IMR-90 (cell line): Measurements from ENCODE around the gene NBPF3. TPM values are rescaled to one million over a fixed set of nuclear protein-coding genes. Genes with fewer than 3 reads are reported as not detected.

Source experiments
- ATAC-seq: fragments of 200-7000 bp; cut with Tn5 transposase; 2 replicates; pipeline ENCODE4 v1.9.1; 2020; ENCODE audit warnings: low read depth, mild to moderate bottlenecking, moderate library complexity
- BruUV-seq: library from RNA; stranded (reverse); fragments of 400-500 nt; replicated peaks from 2 replicates; lab custom pipeline; 2021; lab: Mats Ljungman, UMichigan
- CTCF ChIA-PET: fragments of 300-600 bp; formaldehyde crosslinking; extraction: SDS; loops from one replicate; lab custom pipeline; 2021; ENCODE audit warnings: antibody characterized with exemption; lab: Yijun Ruan, JAX
- POLR2A ChIA-PET: fragments of 300-600 bp; sonication (Branson Sonifier 250); formaldehyde crosslinking; loops from one replicate; lab custom pipeline; 2022; ENCODE audit warnings: antibody characterized with exemption; ENCODE audit not compliant: unreplicated experiment; lab: Charles Lee
- DNase-seq: peaks from one replicate; pipeline ENCODE4 v3.0.0; 2013
- H2AFZ ChIP-seq: replicated peaks from 2 replicates; pipeline ENCODE3; 2013; ENCODE audit warnings: low read length, mild to moderate bottlenecking; ENCODE audit not compliant: poor library complexity
- H2AK5ac ChIP-seq: 2 replicates; pipeline ENCODE4 v1.6.1; 2013; ENCODE audit warnings: low read depth, low read length, inconsistent platforms
- H2AK9ac ChIP-seq: replicated peaks from 2 replicates; pipeline ENCODE3; 2013; ENCODE audit warnings: mild to moderate bottlenecking, low read depth, low read length, moderate library complexity; ENCODE audit not compliant: poor library complexity
- H2BK120ac ChIP-seq: 2 replicates; pipeline ENCODE4 v1.6.1; 2013; ENCODE audit warnings: low read depth, low read length, inconsistent platforms
- H2BK15ac ChIP-seq: 3 replicates; pipeline ENCODE4 v1.6.1; 2013; ENCODE audit warnings: low read depth, low read length, inconsistent platforms
- H2BK20ac ChIP-seq: 2 replicates; pipeline ENCODE4 v1.6.1; 2013; ENCODE audit warnings: low read depth, mild to moderate bottlenecking, inconsistent platforms, low read length, moderate library complexity
- H2BK5ac ChIP-seq: 2 replicates; pipeline ENCODE4 v1.6.1; 2013; ENCODE audit warnings: mild to moderate bottlenecking, low read depth, low read length, inconsistent platforms; ENCODE audit not compliant: poor library complexity, severe bottlenecking
- H3K14ac ChIP-seq: replicated peaks from 2 replicates; pipeline ENCODE4 v1.6.1; 2013; ENCODE audit warnings: low read depth, low read length, inconsistent platforms
- H3K18ac ChIP-seq: 2 replicates; pipeline ENCODE4 v1.6.1; 2013; ENCODE audit warnings: low read depth, low read length, control low read depth
- H3K23ac ChIP-seq: 2 replicates; pipeline ENCODE4 v1.6.1; 2013; ENCODE audit warnings: low read depth, low read length, inconsistent platforms
- H3K27ac ChIP-seq: 2 replicates; pipeline ENCODE4 v1.5.1; 2013; ENCODE audit warnings: mild to moderate bottlenecking, control low read depth, low read length; ENCODE audit not compliant: insufficient read depth
- H3K27me3 ChIP-seq: 2 replicates; pipeline ENCODE4 v1.6.1; 2013; ENCODE audit warnings: low read length; ENCODE audit not compliant: control insufficient read depth, insufficient read depth
- H3K36me3 ChIP-seq: 2 replicates; pipeline ENCODE4 v1.6.1; 2013; ENCODE audit warnings: low read length, mixed read lengths; ENCODE audit not compliant: control insufficient read depth, insufficient read depth
- H3K4ac ChIP-seq: 2 replicates; pipeline ENCODE4 v1.6.1; 2013; ENCODE audit warnings: low read depth, low read length, inconsistent platforms
- H3K4me1 ChIP-seq: 2 replicates; pipeline ENCODE4 v1.6.1; 2013; ENCODE audit warnings: low read length, mixed read lengths; ENCODE audit not compliant: control insufficient read depth, insufficient read depth
- H3K4me2 ChIP-seq: 2 replicates; pipeline ENCODE4 v1.6.1; 2013; ENCODE audit warnings: low read depth, mild to moderate bottlenecking, control low read depth, low read length, moderate library complexity
- H3K4me3 ChIP-seq: 2 replicates; pipeline ENCODE4 v1.5.1; 2013; ENCODE audit warnings: low read depth, mild to moderate bottlenecking, control low read depth, low read length, moderate library complexity; ENCODE audit not compliant: insufficient read depth
- H3K56ac ChIP-seq: 2 replicates; pipeline ENCODE4 v1.6.1; 2013; ENCODE audit warnings: low read length, inconsistent platforms; ENCODE audit not compliant: insufficient read depth; ENCODE audit errors: extremely low read depth
- H3K79me1 ChIP-seq, 2 experiments: 2 replicates each; pipeline ENCODE4 v1.6.1; 2013; ENCODE audit warnings: low read length in 2 of 2, inconsistent platforms in 1 of 2, low read depth in 1 of 2
- H3K9ac ChIP-seq: 2 replicates; pipeline ENCODE4 v1.6.1; 2013; ENCODE audit warnings: low read depth, low read length, control low read depth
- H3K9me1 ChIP-seq: 2 replicates; pipeline ENCODE4 v1.6.1; 2013; ENCODE audit warnings: low read length, inconsistent platforms; ENCODE audit not compliant: insufficient read depth
- H3K9me3 ChIP-seq: 2 replicates; pipeline ENCODE4 v1.6.1; 2013; ENCODE audit warnings: low read length; ENCODE audit not compliant: control insufficient read depth, insufficient read depth
- H4K20me1 ChIP-seq: 2 replicates; pipeline ENCODE4 v1.6.1; 2013; ENCODE audit warnings: low read length, inconsistent platforms; ENCODE audit not compliant: insufficient read depth
- H4K5ac ChIP-seq: 2 replicates; pipeline ENCODE4 v1.6.1; 2013; ENCODE audit warnings: mild to moderate bottlenecking, low read depth, low read length, control low read depth
- H4K8ac ChIP-seq, 2 experiments: 2 replicates each; pipeline ENCODE4 v1.6.1; 2013; ENCODE audit warnings: low read depth in 2 of 2, low read length in 2 of 2, control low read depth in 1 of 2, inconsistent platforms in 1 of 2
- H4K91ac ChIP-seq: 2 replicates; pipeline ENCODE4 v1.6.1; 2013; ENCODE audit warnings: low read depth, low read length, inconsistent platforms; ENCODE audit not compliant: insufficient read depth
- BHLHE40 ChIP-seq: fragments of 150-350 bp; IDR thresholded peaks from 2 replicates; pipeline ENCODE4 v1.6.1; 2016; ENCODE audit warnings: mild to moderate bottlenecking, low read depth, low read length
- CEBPB ChIP-seq: IDR thresholded peaks from 2 replicates; pipeline ENCODE4 v1.6.1; 2012; ENCODE audit warnings: low read depth, low read length, improper control_type of control experiment
- MAFK ChIP-seq: IDR thresholded peaks from 2 replicates; pipeline ENCODE4 v1.6.1; 2012; ENCODE audit warnings: low read depth, low read length, improper control_type of control experiment
- MAZ ChIP-seq: IDR thresholded peaks from 2 replicates; pipeline ENCODE4 v1.6.1; 2012; ENCODE audit warnings: low read depth, mild to moderate bottlenecking, low read length, improper control_type of control experiment, moderate library complexity, borderline replicate concordance
- MXI1 ChIP-seq: IDR thresholded peaks from 2 replicates; pipeline ENCODE4 v1.6.1; 2012; ENCODE audit warnings: low read depth, mild to moderate bottlenecking, low read length, moderate library complexity, borderline replicate concordance
- RAD21 ChIP-seq: IDR thresholded peaks from 2 replicates; pipeline ENCODE4 v1.6.1; 2012; ENCODE audit warnings: low read length, improper control_type of control experiment
- RCOR1 ChIP-seq: IDR thresholded peaks from 2 replicates; pipeline ENCODE4 v1.6.1; 2012; ENCODE audit warnings: mild to moderate bottlenecking, low read length, improper control_type of control experiment; ENCODE audit not compliant: insufficient replicate concordance
- WGBS, 2 experiments: methylation state at CpG; one replicate each; pipeline versions ENCODE4 v1.1.5 to v1.1.7; 2013; ENCODE audit warnings: missing lambda C conversion rate in 2 of 2; ENCODE audit not compliant: insufficient read length in 1 of 2; ENCODE audit errors: extremely low coverage in 2 of 2; 5-methylcytosine and 5-hydroxymethylcytosine counted together
- dilution Hi-C: fragments of 300-500 bp; cut with HindIII; formaldehyde crosslinking; loops from one replicate; pipeline ENCODE4 v1.14.3; 2018; ENCODE audit warnings: low sequenced_read_pairs; ENCODE audit not compliant: unreplicated experiment
- in situ Hi-C: fragments of 300-500 bp; cut with MboI; formaldehyde crosslinking; loops from 3 replicates; pipeline ENCODE4 v1.14.3; 2019; ENCODE audit warnings: low sequenced_read_pairs, inconsistent platforms, mixed read lengths
- intact Hi-C: fragments of 100-400 bp; cut with micrococcal nuclease; formaldehyde crosslinking; loops from 2 replicates; pipeline ENCODE4 v1.10.0; 2022
- polyA plus RNA-seq, 3 experiments: library from polyadenylated mRNA; depleted of rRNA; stranded (reverse); fragments of >200 nt; gene quantifications; 2 replicates each; pipeline ENCODE4 v1.2.3, GENCODE V29; 2012; ENCODE audit warnings: low replicate concordance in 1 of 3
- total RNA-seq: library from RNA; depleted of rRNA; stranded (reverse); fragments of >200 nt; gene quantifications from 2 replicates; pipeline ENCODE4 v1.2.3, GENCODE V29; 2012

NBPF3 gene
- total and polyA plus RNA-seq, 2 of the 4 experiments (the other 2 are of a cell fraction), result 8.7 to 18.8 TPM

GRCh38 chr1:21523297-21523813 lies 83.4 kb downstream of the NBPF3 start:
- H3K9me3 ChIP-seq, result no peaks in the 10 kb centered on the region
- BruUV-seq, result no TSS peak
- no peak overlapping the region for H2BK15ac ChIP-seq
- no peak overlapping the region for H3K14ac ChIP-seq
- H3K4me1 ChIP-seq, result peaks cover 2% of the 10 kb centered on the region; the same call in 1 of the 2 replicates
- H3K27ac ChIP-seq, result no peak overlapping the region
- no peaks in the 10 kb centered on the region; the same call in 1 of the 2 replicates for H4K20me1 ChIP-seq
- no peak overlapping the region for H3K4me3 ChIP-seq
- dilution Hi-C loops, result no loop called here
- H3K36me3 ChIP-seq, result no peaks in the 10 kb centered on the region
- ChIA-PET POLR2A (no interaction called here), CTCF (no interaction called here)
- H2BK120ac ChIP-seq, result no peak overlapping the region
- H3K79me1 ChIP-seq, result no peaks in the 10 kb centered on the region
- no peak overlapping the region for H2BK5ac ChIP-seq
- TF ChIP-seq BHLHE40, result no peak
- no peak for TF ChIP-seq MXI1
- no peak for TF ChIP-seq RAD21
- no peak for TF ChIP-seq RCOR1
- TF ChIP-seq MAZ, result no peak
- TF ChIP-seq CEBPB, result no peak
- TF ChIP-seq MAFK, result no peak
- ATAC-seq, result no peak
- H3K4me2 ChIP-seq, result no peak overlapping the region
- H3K9me1 ChIP-seq, result no peaks in the 10 kb centered on the region
- H2AFZ ChIP-seq, result no peak overlapping the region
- no peak overlapping the region for H3K4ac ChIP-seq
- no peak overlapping the region for H4K8ac ChIP-seq
- no peak overlapping the region for H3K9ac ChIP-seq
- DNase-seq, result no peak
- no peak overlapping the region for H4K5ac ChIP-seq
- no peak overlapping the region for H3K56ac ChIP-seq
- H2AK9ac ChIP-seq, result no peak overlapping the region
- intact Hi-C loops, result no loop called here
- no peak overlapping the region for H2AK5ac ChIP-seq
- WGBS, 2 experiments, result 84% methylated on average over 4 of the region's 7 CpGs; no CpG with 5 or more reads in 1 of the 2 experiments
- in situ Hi-C loops, result no loop called here
- no peak overlapping the region for H4K91ac ChIP-seq
- no peak overlapping the region for H2BK20ac ChIP-seq
- H3K23ac ChIP-seq, result no peak overlapping the region
- H3K27me3 ChIP-seq, result no peaks in the 10 kb centered on the region; the same call in none of the 2 replicates
- H3K18ac ChIP-seq, result no peak overlapping the region
